ENCODE results near the gene LHPP. TPM values are rescaled to one million over a fixed set of nuclear protein-coding genes. Genes with fewer than 3 reads are reported as not detected.

The LHPP gene
- total and polyA plus RNA-seq, 2 experiments from 2014 or later, result 19.1 to 40.6 TPM

- DNase-seq (ENCODE audit: low read depth in 1 of 2, low spot score in 1 of 2), result no peak
- Histone ChIP-seq H3K4me3 (no peak overlapping the region), H3K27ac (no peak overlapping the region), H3K4me1 (ENCODE audit: low read depth) (peaks cover 5% of the 10 kb centered on the region), H3K27me3 (no peaks in the 10 kb centered on the region), H3K36me3 (no peaks in the 10 kb centered on the region), H3K9me3 (ENCODE audit: low read depth) (no peaks in the 10 kb centered on the region)
- TF ChIP-seq CTCF (IDR thresholded peaks at IDR 0.05; ENCODE audit: low read depth, low read length), result no peak
These were observed 198.9 kb downstream of the LHPP start for GRCh38 chr10:124660404-124661125.

GRCh38 chr10:124661660-124662180 lies 200.1 kb downstream of the LHPP start:
- peaks cover 5% of the 10 kb centered on the region for H3K4me1 ChIP-seq (ENCODE audit: low read depth)
- H3K27me3 ChIP-seq, result no peaks in the 10 kb centered on the region
- no peak for TF ChIP-seq CTCF (IDR thresholded peaks at IDR 0.05; ENCODE audit: low read depth, low read length)

GRCh38 chr10:124663228-124663627 lies 201.6 kb downstream of the LHPP start:
- Histone ChIP-seq H3K36me3 (no peaks in the 10 kb centered on the region), H3K4me3 (no peak overlapping the region), H3K27ac (no peak overlapping the region), H3K27me3 (no peaks in the 10 kb centered on the region), H3K4me1 (ENCODE audit: low read depth) (peaks cover 8% of the 10 kb centered on the region), H3K9me3 (ENCODE audit: low read depth) (no peaks in the 10 kb centered on the region)
- DNase-seq (ENCODE audit: low read depth in 1 of 2, low spot score in 1 of 2), result no peak
- no peak for TF ChIP-seq CTCF (IDR thresholded peaks at IDR 0.05; ENCODE audit: low read depth, low read length)

More at GRCh38 chr10:124661660-124662180, 200.1 kb downstream of the LHPP start:
- Histone ChIP-seq H3K27ac (peak overlapping the region; percentile 48), H3K4me3 (no peak overlapping the region), H3K9me3 (ENCODE audit: low read depth) (no peaks in the 10 kb centered on the region), H3K36me3 (no peaks in the 10 kb centered on the region)
- no peak for DNase-seq (ENCODE audit: low read depth in 1 of 2, low spot score in 1 of 2)

Other genes starting within 250 kb of the LHPP start
- gene OAT, start 42.9 kb upstream of the LHPP start, total RNA-seq, result 22.2 and 30.8 TPM in 2 replicates
- gene OAT, start 42.9 kb upstream of the LHPP start, polyA plus RNA-seq, result 46.7 and 80.4 TPM in 2 replicates
- 0.33 TPM in 1 of 2 replicates, not detected in the other for gene NKX1-2, start 11.8 kb upstream of the LHPP start, total RNA-seq
- gene NKX1-2, start 11.8 kb upstream of the LHPP start, polyA plus RNA-seq, result not detected in 2 replicates